Measurements from ENCODE around the gene CCL2. TPM values are rescaled to one million over a fixed set of nuclear protein-coding genes. Genes with fewer than 3 reads are reported as not detected.

Gene CCL2
- total RNA-seq, 1 donor from 2014 or later, result 135 TPM

- no peak for DNase-seq (ENCODE audit: low read depth, low spot score)
Observed at GRCh38 chr17:34261568-34262337, 6.7 kb downstream of the CCL2 start.

GRCh38 chr17:34265711-34266110, 10.6 kb downstream of the CCL2 start:
- DNase-seq (ENCODE audit: low read depth, low spot score), result no peak

DNA sequence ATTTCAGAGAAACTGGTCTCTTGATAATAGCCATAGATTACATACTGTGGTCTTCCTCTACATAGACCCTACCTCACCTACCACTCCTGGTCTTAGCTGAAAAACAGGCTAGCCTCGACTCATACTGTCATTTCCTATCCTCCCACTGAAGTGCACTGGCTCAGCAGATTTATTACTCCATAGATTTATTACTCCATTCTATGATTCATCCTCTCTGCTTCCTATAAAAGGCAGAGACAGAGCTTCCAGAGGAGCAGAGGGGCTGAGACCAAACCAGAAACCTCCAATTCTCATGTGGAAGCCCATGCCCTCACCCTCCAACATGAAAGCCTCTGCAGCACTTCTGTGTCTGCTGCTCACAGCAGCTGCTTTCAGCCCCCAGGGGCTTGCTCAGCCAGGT, 14.9 kb downstream of the CCL2 start, which contains the start of gene CCL7:
Gene CCL7, plus strand, starts transcription at position 253 of the 400 bp plus-strand sequence. Its CDS starts 70 bp downstream, at position 323.
- DNase-seq (ENCODE audit: low read depth, low spot score), result no peak

- DNase-seq (ENCODE audit: low read depth, low spot score), result peak; percentile 59
Observed at GRCh38 chr17:34275881-34276280, 20.8 kb downstream of the CCL2 start.

- no peak for DNase-seq (ENCODE audit: low read depth, low spot score)
Observed at GRCh38 chr17:34276826-34277225, 21.7 kb downstream of the CCL2 start.

- no peak for DNase-seq (ENCODE audit: low read depth, low spot score)
Observed at GRCh38 chr17:34283571-34283970, 28.5 kb downstream of the CCL2 start.

DNA sequence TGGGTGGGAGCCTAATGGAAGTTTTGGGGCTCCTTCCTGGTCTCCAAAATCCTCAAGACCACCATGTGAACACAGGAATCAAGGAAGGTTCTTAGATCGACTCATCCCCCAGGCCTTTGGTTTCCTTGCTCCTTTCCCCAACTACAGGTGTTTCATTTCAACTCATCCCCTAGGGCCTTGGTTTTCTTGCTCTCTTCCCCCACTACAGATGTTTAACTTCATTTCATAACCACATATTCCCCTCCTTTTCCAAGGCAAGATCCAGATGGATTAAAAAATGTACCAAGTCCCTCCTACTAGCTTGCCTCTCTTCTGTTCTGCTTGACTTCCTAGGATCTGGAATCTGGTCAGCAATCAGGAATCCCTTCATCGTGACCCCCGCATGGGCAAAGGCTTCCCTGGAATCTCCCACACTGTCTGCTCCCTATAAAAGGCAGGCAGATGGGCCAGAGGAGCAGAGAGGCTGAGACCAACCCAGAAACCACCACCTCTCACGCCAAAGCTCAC, 30.3 kb downstream of the CCL2 start, which contains the start of gene CCL11:
Gene CCL11, plus strand, starts transcription at position 457 of the 507 bp plus-strand sequence. CDS start 67 bp downstream, outside the sequence.
- no peak for DNase-seq (ENCODE audit: low read depth, low spot score)

DNA sequence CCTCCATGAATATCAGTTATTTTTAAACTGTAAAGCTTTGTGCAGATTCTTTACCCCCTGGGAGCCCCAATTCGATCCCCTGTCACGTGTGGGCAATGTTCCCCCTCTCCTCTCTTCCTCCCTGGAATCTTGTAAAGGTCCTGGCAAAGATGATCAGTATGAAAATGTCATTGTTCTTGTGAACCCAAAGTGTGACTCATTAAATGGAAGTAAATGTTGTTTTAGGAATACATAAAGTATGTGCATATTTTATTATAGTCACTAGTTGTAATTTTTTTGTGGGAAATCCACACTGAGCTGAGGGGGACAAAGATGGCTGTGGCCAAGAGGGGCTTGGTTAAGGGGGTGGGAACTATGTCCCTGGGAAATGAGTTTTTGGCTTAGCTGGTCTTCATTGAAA, 32.8 kb downstream of the CCL2 start:
- no peak for DNase-seq (ENCODE audit: low read depth, low spot score)

DNA sequence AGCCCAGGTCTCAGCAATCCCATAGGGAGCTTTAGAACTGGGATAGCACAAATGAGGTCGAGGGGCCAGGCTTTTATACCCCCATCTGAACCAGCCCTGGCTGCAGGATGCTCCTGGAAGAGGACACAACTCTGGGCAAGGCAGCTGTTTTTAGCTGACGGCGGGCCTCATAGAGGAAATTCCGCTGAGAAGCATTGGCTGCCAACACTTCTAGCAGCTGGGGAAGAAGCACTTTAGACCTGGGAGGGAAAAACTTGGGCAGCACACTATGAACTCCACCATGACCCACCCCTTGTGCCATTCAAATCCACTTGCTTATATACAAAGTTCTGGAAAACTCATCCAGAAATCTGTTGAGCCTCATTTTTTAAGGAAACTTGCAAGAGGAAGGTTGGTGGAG, 35.5 kb downstream of the CCL2 start:
- no peak for DNase-seq (ENCODE audit: low read depth, low spot score)

DNA sequence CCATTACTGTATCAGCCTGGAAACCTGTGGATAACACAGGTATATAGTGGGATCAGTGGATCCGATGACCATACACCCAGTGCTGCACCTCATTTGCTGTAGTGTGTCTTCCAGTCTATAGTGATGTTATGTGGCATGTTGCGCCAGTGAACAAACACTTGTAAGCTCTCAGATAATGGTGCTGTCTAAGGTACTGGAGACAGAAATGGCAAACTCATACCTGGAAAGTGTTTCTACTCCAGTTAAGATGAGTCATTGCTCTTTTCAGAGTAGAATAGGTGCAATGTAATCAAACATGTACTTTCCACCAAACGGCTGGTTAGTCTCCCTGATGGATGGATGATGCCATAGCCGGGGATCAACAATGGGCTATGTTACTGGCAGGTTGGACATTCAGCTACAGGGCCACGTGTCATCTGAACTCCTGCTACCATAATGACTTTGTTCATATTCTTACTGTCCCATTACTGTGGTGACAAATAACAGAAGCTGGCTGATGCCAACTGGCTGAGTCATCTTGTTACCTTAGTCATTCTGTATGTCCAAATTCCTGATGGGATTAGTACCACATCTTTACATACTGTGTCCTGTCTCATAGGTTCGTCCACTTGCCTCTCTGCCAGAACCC, 36.8 kb downstream of the CCL2 start:
- no peak for DNase-seq (ENCODE audit: low read depth, low spot score)

GRCh38 chr17:34299027-34299426, 43.9 kb downstream of the CCL2 start:
- DNase-seq (ENCODE audit: low read depth, low spot score), result no peak

DNA sequence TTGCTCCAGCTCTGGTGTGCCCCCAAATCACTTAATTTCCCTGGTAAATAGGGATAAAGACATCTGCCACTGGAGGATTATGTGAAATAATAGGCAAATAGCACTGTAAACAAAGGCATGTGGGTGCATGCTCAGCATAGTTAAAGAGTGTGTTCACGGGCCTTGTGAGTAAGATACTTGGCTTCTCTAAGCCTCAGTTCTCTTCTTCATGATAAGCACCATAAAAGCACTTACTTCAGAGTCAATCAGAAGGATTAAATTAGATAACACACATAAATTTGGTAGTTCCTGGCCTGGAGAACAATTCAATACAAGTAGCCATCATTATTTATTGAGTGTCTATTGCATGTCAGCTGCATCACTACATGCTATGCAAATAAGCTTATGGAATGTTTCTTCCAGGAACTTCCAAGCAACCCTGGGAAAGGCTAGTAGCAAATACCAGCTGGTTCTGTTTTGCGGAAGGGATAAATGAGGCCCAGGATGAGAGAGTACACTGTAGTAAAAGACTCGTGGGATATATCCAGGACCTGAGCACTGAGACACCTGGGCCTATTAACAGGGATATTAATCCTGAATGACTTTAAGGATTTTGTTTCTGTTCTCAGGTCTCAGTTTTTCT, 45.0 kb downstream of the CCL2 start:
- DNase-seq (ENCODE audit: low read depth, low spot score), result no peak

DNA sequence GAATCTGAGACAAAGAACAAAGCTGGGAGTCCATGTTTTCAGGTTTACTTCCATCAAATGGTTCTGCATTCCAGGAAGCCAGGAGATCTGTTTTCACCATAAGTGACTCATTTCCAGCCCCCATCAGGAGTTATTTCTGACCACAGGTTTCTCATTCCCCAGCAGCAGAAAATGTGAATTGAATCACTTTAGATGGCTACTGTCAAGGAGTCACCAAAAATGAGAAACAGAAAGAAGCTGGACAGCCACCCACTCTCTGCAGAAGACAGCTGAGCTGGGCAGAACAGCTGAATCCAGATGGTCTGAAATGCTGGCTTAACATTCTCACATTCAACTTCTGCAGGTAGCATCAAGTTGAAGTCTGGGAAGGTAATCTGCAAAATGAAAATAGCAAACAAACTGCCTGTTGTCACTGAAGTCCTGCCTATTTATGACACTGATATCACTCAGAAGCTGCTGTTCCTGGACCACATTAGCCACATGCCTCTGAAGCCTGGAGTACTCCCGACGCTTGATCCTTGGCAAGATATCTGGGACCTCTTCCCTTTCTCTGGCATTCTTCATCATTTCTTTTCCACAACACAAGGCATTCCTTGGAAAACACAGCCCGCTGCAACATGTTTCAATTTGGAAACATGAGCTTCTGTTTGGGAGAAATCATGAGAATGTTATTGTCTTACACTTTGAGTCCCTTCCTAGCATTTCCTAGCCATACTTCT, 45.7 kb downstream of the CCL2 start:
- no peak for DNase-seq (ENCODE audit: low read depth, low spot score)

GRCh38 chr17:34301986-34302385, 46.9 kb downstream of the CCL2 start:
- DNase-seq (ENCODE audit: low read depth, low spot score), result no peak

DNA sequence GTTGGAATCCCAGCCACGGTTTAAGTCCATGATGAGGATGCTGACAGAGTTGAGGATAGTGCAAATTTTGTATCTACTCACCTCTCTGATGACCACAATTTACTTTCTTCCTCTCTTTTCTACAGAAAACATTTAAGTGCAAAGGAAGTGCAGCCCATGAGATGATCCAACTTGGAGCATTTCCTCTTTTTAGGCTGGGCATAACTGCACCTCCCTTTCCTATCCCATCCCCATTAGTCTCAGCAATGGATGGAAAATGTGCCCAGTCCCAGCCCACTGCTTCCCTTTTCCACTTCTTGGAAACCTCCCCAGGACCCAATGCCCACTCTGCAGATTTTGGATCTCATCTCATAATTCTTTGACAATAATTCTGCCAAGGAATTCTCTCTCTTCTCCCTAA, 47.6 kb downstream of the CCL2 start:
- DNase-seq (ENCODE audit: low read depth, low spot score), result no peak

DNA sequence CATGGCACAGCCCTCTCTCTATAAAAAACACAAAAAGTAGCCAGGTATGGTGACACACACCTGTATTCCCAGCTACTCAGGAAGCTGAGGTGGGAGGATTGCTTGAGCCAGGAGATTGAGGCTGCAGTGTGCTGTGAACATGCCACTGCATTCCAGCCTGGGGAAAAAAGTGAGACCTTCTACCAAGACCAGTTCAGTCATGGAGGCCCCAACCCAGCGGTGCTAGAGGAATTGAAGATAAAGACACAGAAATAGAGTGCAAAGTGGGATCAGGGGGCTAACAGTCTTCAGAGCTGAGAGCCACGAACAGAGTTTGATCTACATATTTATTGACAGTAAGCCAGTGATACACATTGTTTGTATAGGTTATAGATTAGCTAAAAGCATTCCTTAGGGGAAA, 48.5 kb downstream of the CCL2 start:
- DNase-seq (ENCODE audit: low read depth, low spot score), result no peak

DNA sequence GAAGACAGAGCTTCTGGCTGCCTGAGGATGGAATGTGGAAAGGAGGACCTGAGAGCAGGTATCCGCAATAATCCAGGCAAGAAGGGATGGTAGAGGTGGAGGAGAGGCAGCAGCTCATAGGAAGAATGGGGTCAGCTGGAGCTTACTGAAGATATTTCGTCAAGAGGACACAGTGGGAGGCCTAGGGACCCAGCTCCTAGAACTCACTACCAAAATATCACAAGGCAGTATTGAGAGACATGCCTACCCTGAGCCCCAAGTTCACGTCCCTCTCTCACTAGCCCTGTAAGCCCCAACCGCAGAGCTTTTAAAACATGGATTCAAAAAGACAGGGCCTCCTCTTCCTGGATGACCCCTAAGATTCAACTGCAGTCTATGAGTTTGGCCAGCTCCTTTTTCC, 50.0 kb downstream of the CCL2 start:
- no peak for DNase-seq (ENCODE audit: low read depth, low spot score)

DNA sequence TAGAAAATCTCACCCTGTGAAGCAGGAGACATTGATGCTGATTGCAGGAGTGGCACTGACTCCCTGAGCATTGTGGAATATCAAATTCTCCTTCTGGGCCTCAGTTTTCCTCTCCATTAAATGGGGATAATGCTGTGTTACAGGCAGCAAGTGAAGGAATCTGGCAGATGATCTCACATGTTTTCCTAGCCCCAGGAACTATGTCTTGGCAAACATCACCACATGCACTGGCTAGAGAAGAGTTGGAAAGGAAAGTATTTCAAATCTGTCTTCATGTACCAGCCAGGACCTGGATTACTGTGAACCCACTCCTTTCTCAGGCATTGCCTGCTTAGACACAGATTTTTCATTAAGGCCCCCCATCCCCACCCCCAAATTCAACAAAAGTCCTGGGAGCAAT, 50.5 kb downstream of the CCL2 start:
- no peak for DNase-seq (ENCODE audit: low read depth, low spot score)

DNA sequence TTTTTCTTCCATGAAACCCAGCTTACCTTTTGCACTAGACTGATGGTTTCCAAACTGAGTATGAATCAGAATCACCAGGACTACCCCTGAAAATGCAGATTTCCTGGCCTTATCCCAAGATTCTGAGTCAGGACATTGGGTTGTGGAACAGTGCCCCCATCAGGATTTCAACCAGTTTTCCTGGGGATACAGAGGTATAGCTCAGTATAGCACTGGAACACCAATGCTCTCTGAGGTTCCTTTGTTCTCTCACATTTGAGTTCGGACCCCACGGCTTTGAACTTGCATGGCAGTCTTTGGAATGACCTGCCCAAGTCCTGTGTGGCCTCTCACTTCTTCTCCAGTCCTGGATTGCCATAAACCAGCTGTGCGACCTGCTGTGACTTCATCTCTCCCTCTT, 51.4 kb downstream of the CCL2 start:
- peak; percentile 30 for DNase-seq (ENCODE audit: low read depth, low spot score)
